ENCODE data around the gene ERC2. TPM values are rescaled to one million over a fixed set of nuclear protein-coding genes. Genes with fewer than 3 reads are reported as not detected.

Gene ERC2
- total and polyA plus RNA-seq, 9 donors = 1.2 to 9.4 (median 5.4) TPM

GRCh38 chr3:55651011-55651410 is 817.3 kb downstream of the ERC2 start:
- Histone ChIP-seq H3K4me3 (no peak overlapping the region), H3K36me3 (no peaks in the 10 kb centered on the region), H3K27me3 (no peaks in the 10 kb centered on the region), H3K4me1 (ENCODE audit: insufficient read depth) (no peaks in the 10 kb centered on the region), H3K27ac (no peak overlapping the region), H3K9me3 (no peaks in the 10 kb centered on the region)
- intact Hi-C loops (cut with DNase I) = no loop called here
- WGBS, 3 donors = 90 to 96% (median 94%) methylated on average over 3 of the region's 3 CpGs
- DNase-seq = no peak
- no peak for TF ChIP-seq POLR2A (IDR thresholded peaks at IDR 0.05)
- TF ChIP-seq, protein P1, sequence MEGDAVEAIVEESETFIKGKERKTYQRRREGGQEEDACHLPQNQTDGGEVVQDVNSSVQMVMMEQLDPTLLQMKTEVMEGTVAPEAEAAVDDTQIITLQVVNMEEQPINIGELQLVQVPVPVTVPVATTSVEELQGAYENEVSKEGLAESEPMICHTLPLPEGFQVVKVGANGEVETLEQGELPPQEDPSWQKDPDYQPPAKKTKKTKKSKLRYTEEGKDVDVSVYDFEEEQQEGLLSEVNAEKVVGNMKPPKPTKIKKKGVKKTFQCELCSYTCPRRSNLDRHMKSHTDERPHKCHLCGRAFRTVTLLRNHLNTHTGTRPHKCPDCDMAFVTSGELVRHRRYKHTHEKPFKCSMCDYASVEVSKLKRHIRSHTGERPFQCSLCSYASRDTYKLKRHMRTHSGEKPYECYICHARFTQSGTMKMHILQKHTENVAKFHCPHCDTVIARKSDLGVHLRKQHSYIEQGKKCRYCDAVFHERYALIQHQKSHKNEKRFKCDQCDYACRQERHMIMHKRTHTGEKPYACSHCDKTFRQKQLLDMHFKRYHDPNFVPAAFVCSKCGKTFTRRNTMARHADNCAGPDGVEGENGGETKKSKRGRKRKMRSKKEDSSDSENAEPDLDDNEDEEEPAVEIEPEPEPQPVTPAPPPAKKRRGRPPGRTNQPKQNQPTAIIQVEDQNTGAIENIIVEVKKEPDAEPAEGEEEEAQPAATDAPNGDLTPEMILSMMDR (IDR thresholded peaks at IDR 0.05) = no peak

DNA sequence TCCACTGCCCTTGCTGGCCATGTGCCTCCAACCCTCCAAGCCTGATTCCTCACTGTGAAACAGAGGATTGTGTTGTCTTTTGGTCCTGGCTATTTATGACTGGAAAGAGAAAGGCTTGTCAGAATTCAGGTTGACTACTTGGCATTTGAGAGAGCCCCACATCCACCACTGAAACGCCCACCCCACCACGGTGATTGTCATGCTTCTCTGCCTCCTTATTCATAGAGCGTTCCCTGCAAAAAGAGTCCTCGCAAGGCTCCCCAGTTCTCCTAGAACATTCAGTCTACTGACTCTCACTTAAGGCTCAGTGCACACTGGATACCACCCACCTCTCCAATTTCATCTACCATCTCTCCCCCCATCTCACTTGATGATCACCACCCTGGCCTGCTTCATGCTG is 818.3 kb downstream of the ERC2 start:
- 79 to 98% (median 94%) methylated on average over 4 of the region's 4 CpGs for WGBS, 3 donors
- H3K27ac ChIP-seq = no peak overlapping the region
- no peaks in the 10 kb centered on the region for H3K9me3 ChIP-seq
- no peak for TF ChIP-seq EP300 (IDR thresholded peaks at IDR 0.05)
- no peak for TF ChIP-seq POLR2A (IDR thresholded peaks at IDR 0.05)
- TF ChIP-seq, protein P1 (IDR thresholded peaks at IDR 0.05) = no peak
- H3K27me3 ChIP-seq = no peaks in the 10 kb centered on the region
- no peaks in the 10 kb centered on the region for H3K36me3 ChIP-seq
- no peak for DNase-seq
- no peaks in the 10 kb centered on the region for H3K4me1 ChIP-seq (ENCODE audit: insufficient read depth)
- H3K4me3 ChIP-seq = no peak overlapping the region
- intact Hi-C loops (cut with DNase I) = no loop called here

DNA sequence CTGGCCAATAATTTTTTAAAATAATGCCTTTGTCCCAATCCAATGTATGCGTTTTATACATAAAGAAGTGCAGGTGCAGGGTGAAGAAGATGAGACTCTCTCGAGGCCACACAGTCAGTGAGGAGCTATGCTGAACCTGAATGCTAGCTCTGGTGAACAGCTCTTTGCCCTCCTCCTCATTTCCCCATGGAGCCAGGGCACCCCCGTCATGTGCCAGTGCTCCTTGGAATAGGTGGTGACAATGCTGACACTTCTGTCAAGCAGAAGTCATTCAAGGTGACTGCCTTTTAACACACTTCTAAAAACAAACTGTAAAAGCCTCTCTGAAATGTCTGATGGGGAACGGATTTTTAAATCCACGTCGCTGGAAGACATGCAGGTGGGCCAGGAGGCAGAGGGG is 818.7 kb downstream of the ERC2 start:
- no peak for TF ChIP-seq POLR2A (IDR thresholded peaks at IDR 0.05)
- TF ChIP-seq, protein P1 (IDR thresholded peaks at IDR 0.05) = no peak
- no peak for TF ChIP-seq EP300 (IDR thresholded peaks at IDR 0.05)
- Histone ChIP-seq H3K36me3 (no peaks in the 10 kb centered on the region), H3K27me3 (no peaks in the 10 kb centered on the region), H3K4me3 (no peak overlapping the region), H3K9me3 (no peaks in the 10 kb centered on the region), H3K4me1 (ENCODE audit: insufficient read depth) (no peaks in the 10 kb centered on the region), H3K27ac (no peak overlapping the region)
- no peak for DNase-seq
- WGBS, 3 donors = 78 to 83% (median 81%) methylated on average over 6 of the region's 6 CpGs
- intact Hi-C loops (cut with DNase I) = no loop called here

GRCh38 chr3:55648591-55649318 is 819.5 kb downstream of the ERC2 start:
- intact Hi-C loops (cut with DNase I) = no loop called here
- Histone ChIP-seq H3K4me1 (ENCODE audit: insufficient read depth) (no peaks in the 10 kb centered on the region), H3K9me3 (no peaks in the 10 kb centered on the region), H3K36me3 (no peaks in the 10 kb centered on the region), H3K27ac (no peak overlapping the region), H3K27me3 (no peaks in the 10 kb centered on the region), H3K4me3 (no peak overlapping the region)
- no peak for TF ChIP-seq EP300 (IDR thresholded peaks at IDR 0.05)
- TF ChIP-seq, protein P1 (IDR thresholded peaks at IDR 0.05) = no peak
- no peak for TF ChIP-seq POLR2A (IDR thresholded peaks at IDR 0.05)
- DNase-seq = no peak
- WGBS, 3 donors = 86 to 89% (median 88%) methylated on average over 7 of the region's 7 CpGs

Data from ovary (tissue), 9 donors.